Mammary epithelial cell (primary cell): ENCODE measurements around the gene PITPNB.

ENCODE experiments used
- EZH2 ChIP-seq: IDR thresholded peaks from 2 replicates; pipeline ENCODE4 v1.6.1; 2012; ENCODE audit warnings: low read length, inconsistent platforms, borderline replicate concordance
- TF ChIP-seq, protein P1 (sequence below), 2 donors: IDR thresholded peaks in 1 of 2; conservative IDR thresholded peaks in 1 of 2; 2 replicates each; pipeline ENCODE4 v1.5.1; 2011 to 2012; ENCODE audit warnings: inconsistent platforms in 2 of 2, low read length in 2 of 2, mild to moderate bottlenecking in 2 of 2, control low read depth in 1 of 2, low read depth in 1 of 2; ENCODE audit not compliant: insufficient read depth in 1 of 2; ENCODE audit errors: extremely low read depth in 1 of 2

DNA sequence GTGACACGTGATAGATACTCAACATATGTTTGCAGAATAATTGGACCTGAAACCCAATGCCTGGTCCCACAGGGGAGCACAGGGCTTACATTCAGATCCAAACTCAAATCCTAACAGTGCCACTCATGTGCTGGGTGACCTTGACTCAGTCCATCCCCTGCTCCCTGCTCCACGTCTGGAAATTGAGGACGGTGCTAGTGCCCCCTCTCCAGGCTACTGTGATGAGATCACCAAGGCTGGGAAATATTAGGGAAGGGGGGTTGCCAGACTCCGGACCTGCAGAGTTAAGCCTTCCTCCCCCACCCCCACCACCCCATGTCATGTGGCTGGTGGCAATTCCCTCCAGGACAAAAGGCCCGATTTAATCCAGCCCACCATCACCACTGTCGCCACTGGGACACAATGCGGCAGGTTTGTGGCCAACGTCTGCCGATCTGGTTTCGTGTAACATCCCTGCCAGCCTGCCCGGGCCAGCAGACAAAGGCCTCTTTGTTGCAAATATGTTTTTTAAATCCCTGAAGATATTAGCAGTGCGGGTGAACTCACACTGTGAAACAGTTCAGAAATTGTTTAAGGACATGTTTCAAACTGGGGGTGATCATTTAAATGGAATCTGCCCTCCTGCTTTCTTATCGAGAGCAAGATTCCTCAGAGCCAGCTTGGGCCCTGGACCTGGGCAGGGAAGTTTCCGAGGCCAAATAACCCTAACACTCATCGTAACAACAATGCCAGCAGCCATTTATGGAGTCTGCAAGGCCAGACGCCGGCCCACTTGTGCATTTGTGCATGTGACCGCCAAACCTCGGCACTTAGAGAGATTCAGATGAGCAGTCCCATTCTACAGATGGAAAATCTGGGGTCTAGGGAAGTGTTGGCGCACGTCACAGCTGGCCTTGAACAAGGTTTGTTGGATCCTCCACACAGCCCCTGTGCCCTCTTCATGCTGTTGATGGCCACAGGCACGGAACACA is 97.9 kb downstream of the PITPNB start:
- TF ChIP-seq, protein P1, sequence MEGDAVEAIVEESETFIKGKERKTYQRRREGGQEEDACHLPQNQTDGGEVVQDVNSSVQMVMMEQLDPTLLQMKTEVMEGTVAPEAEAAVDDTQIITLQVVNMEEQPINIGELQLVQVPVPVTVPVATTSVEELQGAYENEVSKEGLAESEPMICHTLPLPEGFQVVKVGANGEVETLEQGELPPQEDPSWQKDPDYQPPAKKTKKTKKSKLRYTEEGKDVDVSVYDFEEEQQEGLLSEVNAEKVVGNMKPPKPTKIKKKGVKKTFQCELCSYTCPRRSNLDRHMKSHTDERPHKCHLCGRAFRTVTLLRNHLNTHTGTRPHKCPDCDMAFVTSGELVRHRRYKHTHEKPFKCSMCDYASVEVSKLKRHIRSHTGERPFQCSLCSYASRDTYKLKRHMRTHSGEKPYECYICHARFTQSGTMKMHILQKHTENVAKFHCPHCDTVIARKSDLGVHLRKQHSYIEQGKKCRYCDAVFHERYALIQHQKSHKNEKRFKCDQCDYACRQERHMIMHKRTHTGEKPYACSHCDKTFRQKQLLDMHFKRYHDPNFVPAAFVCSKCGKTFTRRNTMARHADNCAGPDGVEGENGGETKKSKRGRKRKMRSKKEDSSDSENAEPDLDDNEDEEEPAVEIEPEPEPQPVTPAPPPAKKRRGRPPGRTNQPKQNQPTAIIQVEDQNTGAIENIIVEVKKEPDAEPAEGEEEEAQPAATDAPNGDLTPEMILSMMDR (conservative IDR thresholded peaks at IDR 0.05 in 1 of 2, IDR thresholded peaks at IDR 0.05 in 1 of 2; ENCODE audit: extremely low read depth in 1 of 2, insufficient read depth in 1 of 2, low read depth in 1 of 2, low read length in 2 of 2) = peak in 1 of 2 donors; percentile 2
- TF ChIP-seq EZH2 = no peak
